GM12878 (cell line): ENCODE results near the gene SLC26A11. TPM values are rescaled to one million over a fixed set of nuclear protein-coding genes. Genes with fewer than 3 reads are reported as not detected.

Source experiments
- ATAC-seq: fragments of 200-7000 bp; cut with Tn5 transposase; 3 replicates; pipeline ENCODE4 v1.9.1; 2020; ENCODE audit warnings: mild to moderate bottlenecking, moderate library complexity
- BruUV-seq: library from RNA; stranded (reverse); fragments of 400-500 nt; replicated peaks from 2 replicates; lab custom pipeline; 2021; lab: Mats Ljungman, UMichigan
- CTCF ChIA-PET: fragments of 300-600 bp; sonication (Branson Sonifier 250); formaldehyde crosslinking; extraction: SDS; loops from one replicate; lab custom pipeline; 2021; ENCODE audit warnings: inconsistent platforms; lab: Yijun Ruan, JAX
- POLR2A ChIA-PET: fragments of 350-600 bp; formaldehyde crosslinking; extraction: SDS; loops from one replicate; lab custom pipeline; 2021; ENCODE audit warnings: inconsistent platforms; lab: Charles Lee
- RAD21 ChIA-PET: fragments of 300-600 bp; sonication (Branson Sonifier 250); formaldehyde crosslinking; loops from one replicate; lab custom pipeline; 2023; ENCODE audit warnings: antibody characterized with exemption; ENCODE audit not compliant: unreplicated experiment; lab: Charles Lee
- SMC1A ChIA-PET: fragments of 300-600 bp; sonication (Branson Sonifier 250); formaldehyde crosslinking; loops from one replicate; lab custom pipeline; 2023; ENCODE audit not compliant: unreplicated experiment, uncharacterized antibody; lab: Charles Lee
- DNase-seq: peaks from one replicate; pipeline ENCODE4 v3.0.0-alpha.2; 2011; ENCODE audit warnings: low read depth, low spot score
- FAIRE-seq: peaks from 3 replicates; lab custom pipeline; 2011; peaks lifted over from hg19 to GRCh38; lab: Jason Lieb, UNC
- H2AFZ ChIP-seq: 2 replicates; pipeline ENCODE4 v1.6.0; 2011; ENCODE audit warnings: low read depth, low read length, control low read depth; ENCODE audit not compliant: control insufficient read depth
- H3K27ac ChIP-seq: 2 replicates; pipeline ENCODE4 v1.5.1; 2011; ENCODE audit warnings: control low read depth; ENCODE audit not compliant: control insufficient read depth, insufficient read depth
- H3K27me3 ChIP-seq, 2 experiments: replicated peaks in 1 of 2; 2 replicates each; pipeline versions ENCODE4 v1.6.0 to v1.6.1; 2011; ENCODE audit warnings: low read length in 1 of 2; ENCODE audit not compliant: control insufficient read depth in 2 of 2, insufficient read depth in 2 of 2
- H3K36me3 ChIP-seq, 2 experiments: 2 replicates each; pipeline ENCODE4 v1.5.1; 2011; ENCODE audit warnings: low read length in 1 of 2; ENCODE audit not compliant: control insufficient read depth in 2 of 2, insufficient read depth in 2 of 2
- H3K4me1 ChIP-seq: 2 replicates; pipeline ENCODE4 v1.6.1; 2011; ENCODE audit warnings: mild to moderate bottlenecking, low read length, moderate library complexity, mixed read lengths; ENCODE audit not compliant: control insufficient read depth, insufficient read depth
- H3K4me2 ChIP-seq: 2 replicates; pipeline ENCODE4 v1.6.0; 2011; ENCODE audit warnings: control low read depth; ENCODE audit not compliant: control insufficient read depth, insufficient read depth
- H3K4me3 ChIP-seq: fragments of 200-600 bp; sonication (generic); 2 replicates; pipeline ENCODE4 v1.5.1; 2016
- H3K79me2 ChIP-seq: 2 replicates; pipeline ENCODE4 v1.6.0; 2011; ENCODE audit warnings: low read length; ENCODE audit not compliant: control insufficient read depth, insufficient read depth
- H3K9ac ChIP-seq: 2 replicates; pipeline ENCODE4 v1.8.0; 2011; ENCODE audit warnings: low read length, control low read depth, mixed read lengths; ENCODE audit not compliant: control insufficient read depth, insufficient read depth
- H3K9me3 ChIP-seq: replicated peaks from 3 replicates; pipeline ENCODE4 v1.5.1; 2011; ENCODE audit warnings: mild to moderate bottlenecking, low read length; ENCODE audit not compliant: control insufficient read depth, insufficient read depth
- H4K20me1 ChIP-seq: 2 replicates; pipeline ENCODE4 v1.6.0; 2011; ENCODE audit not compliant: control insufficient read depth, insufficient read depth
- DPF2 ChIP-seq: fragments of 450-650 bp; IDR thresholded peaks from 2 replicates; pipeline ENCODE4 v1.6.1; 2017; ENCODE audit warnings: mild to moderate bottlenecking
- JUNB ChIP-seq: IDR thresholded peaks from 2 replicates; pipeline ENCODE4 v1.6.1; 2016; ENCODE audit warnings: antibody characterized with exemption, mild to moderate bottlenecking
- PAX5 ChIP-seq: IDR thresholded peaks from 2 replicates; pipeline ENCODE4 v1.6.1; 2011; ENCODE audit warnings: low read depth, low read length, borderline replicate concordance
- PAX8 ChIP-seq: fragments of 450-650 bp; IDR thresholded peaks from 2 replicates; pipeline ENCODE4 v1.6.1; 2017; ENCODE audit warnings: mild to moderate bottlenecking, moderate library complexity
- RFX5 ChIP-seq: IDR thresholded peaks from 2 replicates; pipeline ENCODE4 v1.6.1; 2011; ENCODE audit warnings: low read depth, low read length, improper control_type of control experiment
- RUNX3 ChIP-seq: IDR thresholded peaks from 2 replicates; pipeline ENCODE4 v1.6.1; 2012; ENCODE audit warnings: low read length, inconsistent platforms
- SIN3A ChIP-seq: IDR thresholded peaks from 2 replicates; pipeline ENCODE4 v1.6.1; 2012; ENCODE audit warnings: low read depth, low read length, improper control_type of control experiment
- SIX5 ChIP-seq: IDR thresholded peaks from 2 replicates; pipeline ENCODE4 v1.6.1; 2011; ENCODE audit warnings: mild to moderate bottlenecking, low read depth, low read length, moderate library complexity; ENCODE audit not compliant: severe bottlenecking
- SUZ12 ChIP-seq: fragments of 200-600 bp; sonication (generic); IDR thresholded peaks from one replicate; pipeline ENCODE4 v1.6.1; 2018; ENCODE audit warnings: antibody characterized with exemption, mild to moderate bottlenecking; ENCODE audit not compliant: unreplicated experiment
- TAF1 ChIP-seq: IDR thresholded peaks from 2 replicates; pipeline ENCODE4 v1.6.1; 2011; ENCODE audit warnings: mild to moderate bottlenecking, low read depth, low read length, borderline replicate concordance
- WGBS: methylation state at CpG from one replicate; pipeline ENCODE4 v1.1.6; 2016; ENCODE audit warnings: low lambda C conversion rate; ENCODE audit not compliant: insufficient replicate concordance, insufficient coverage; ENCODE audit errors: missing lambda C conversion rate; 5-methylcytosine and 5-hydroxymethylcytosine counted together
- in situ Hi-C: fragments of 300-500 bp; cut with MboI; formaldehyde crosslinking; loops from 9 replicates; pipeline ENCODE4 v1.14.3; 2018; ENCODE audit warnings: mixed read lengths
- intact Hi-C: fragments of 100-400 bp; cut with micrococcal nuclease; formaldehyde crosslinking; loops from one replicate; pipeline ENCODE4 v1.14.2; 2022; ENCODE audit not compliant: unreplicated experiment
- polyA plus RNA-seq, 11 experiments: library from polyadenylated mRNA; depleted of rRNA in 4 of 11; unstranded in 6 of 11; stranded (reverse) in 5 of 11; fragments of >200 nt; fragmentation: Nextera tagmentation in 4 of 11; fragmentation: Illumina TruSeq in 1 of 11; extraction: Ambion mirVana in 4 of 11; extraction: Trizol in 1 of 11; gene quantifications; 1 replicate in 1 of 11; 2 replicates in 10 of 11; pipeline versions ENCODE4 v1.2.1 to v1.2.3, GENCODE V29; 2011 to 2016; ENCODE audit warnings: inconsistent platforms in 2 of 11, missing spikeins in 2 of 11, low read depth in 1 of 11
- total RNA-seq, 4 experiments: library from RNA; depleted of rRNA in 3 of 4; stranded (reverse); fragments of >200 nt in 3 of 4; fragmentation: Illumina TruSeq in 1 of 4; extraction: Trizol in 1 of 4; gene quantifications; 2 replicates each; pipeline versions ENCODE4 v1.2.1 to v1.2.3, GENCODE V29; 2013 to 2021

SLC26A11 gene
- total and polyA plus RNA-seq, 10 of the 15 experiments (the other 5 are each of a cell fraction or from before 2014, with no cell fraction given) = 0.05 to 4.1 (median 1.2) TPM; not detected in 1

- no TSS peak for BruUV-seq
- Histone ChIP-seq H3K27ac (no peak overlapping the region), H3K4me2 (no peak overlapping the region), H3K79me2 (no peaks in the 10 kb centered on the region), H3K4me1 (no peaks in the 10 kb centered on the region), H4K20me1 (no peaks in the 10 kb centered on the region), H3K27me3 (no peaks in the 10 kb centered on the region), H3K4me3 (no peak overlapping the region), H3K36me3 (no peaks in the 10 kb centered on the region), H3K9ac (no peak overlapping the region), H2AFZ (no peak overlapping the region), H3K9me3 (no peaks in the 10 kb centered on the region)
- intact Hi-C loops (no loop called here), in situ Hi-C loops (no loop called here)
- WGBS = 69% methylated on average over 19 of the region's 19 CpGs
- no peak for DNase-seq
- no peak for FAIRE-seq
- ATAC-seq = no peak
- RAD21 ChIA-PET = no interaction called here
- SMC1A ChIA-PET = no interaction called here
- CTCF ChIA-PET = no interaction called here
- TF ChIP-seq PAX8 (no peak), PAX5 (no peak), DPF2 (no peak), TAF1 (no peak), SUZ12 (no peak)
- POLR2A ChIA-PET = no interaction called here
These were observed 26.0 kb downstream of the SLC26A11 start for GRCh38 chr17:80246266-80246681.

- Histone ChIP-seq H3K4me3 (no peak overlapping the region), H3K9me3 (no peaks in the 10 kb centered on the region), H3K36me3 (no peaks in the 10 kb centered on the region), H3K27ac (no peak overlapping the region), H3K79me2 (no peaks in the 10 kb centered on the region), H2AFZ (no peak overlapping the region), H3K4me1 (no peaks in the 10 kb centered on the region), H3K9ac (no peak overlapping the region), H3K27me3 (no peaks in the 10 kb centered on the region), H4K20me1 (no peaks in the 10 kb centered on the region), H3K4me2 (no peak overlapping the region)
- ChIA-PET POLR2A (no interaction called here), SMC1A (no interaction called here), RAD21 (no interaction called here), CTCF (no interaction called here)
- WGBS = 45% methylated on average over 8 of the region's 8 CpGs
- no TSS peak for BruUV-seq
- intact Hi-C loops (no loop called here), in situ Hi-C loops (no loop called here)
- no peak for DNase-seq
- no peak for FAIRE-seq
- TF ChIP-seq SIN3A = no peak
- TF ChIP-seq RFX5 = no peak
- no peak for TF ChIP-seq SIX5
- TF ChIP-seq JUNB = no peak
- TF ChIP-seq RUNX3 = no peak
- no peak for ATAC-seq
These were observed 26.5 kb downstream of the SLC26A11 start for GRCh38 chr17:80246726-80247125.
